ENCODE measurements around the gene C13orf42.
"Not testable (repeated sequence)": the region's sequence is repeated elsewhere in the genome, so short reads cannot be mapped to it uniquely, and the experiment has no call there.

The C13orf42 gene

GRCh38 chr13:51118809-51119431 is 7.8 kb upstream of the C13orf42 start:
- no peak for DNase-seq

GRCh38 chr13:51113969-51114368 is 2.9 kb upstream of the C13orf42 start:
- no peak for DNase-seq

- no peak for DNase-seq
These were observed 2.3 kb upstream of the C13orf42 start for GRCh38 chr13:51113186-51113881.

GRCh38 chr13:51112771-51113170 is 1.7 kb upstream of the C13orf42 start:
- DNase-seq: no peak

GRCh38 chr13:51111997-51112396 is 923 bp upstream of the C13orf42 start:
- DNase-seq: no peak

- no peak for DNase-seq
These were observed 3.1 kb downstream of the C13orf42 start for GRCh38 chr13:51107996-51108395.

GRCh38 chr13:51105046-51105445 is 6.0 kb downstream of the C13orf42 start:
- DNase-seq: no peak

- peak; percentile 26 for DNase-seq
These were observed 9.3 kb downstream of the C13orf42 start for GRCh38 chr13:51101636-51102235.

GRCh38 chr13:51097353-51098043 is 13.6 kb downstream of the C13orf42 start:
- DNase-seq: no peak

GRCh38 chr13:51096131-51096530 is 14.9 kb downstream of the C13orf42 start:
- DNase-seq: no peak

GRCh38 chr13:51093574-51093973 is 17.5 kb downstream of the C13orf42 start:
- no peak for DNase-seq

- no peak for DNase-seq
These were observed 19.2 kb downstream of the C13orf42 start for GRCh38 chr13:51091839-51092238.

GRCh38 chr13:51083706-51084105 is 27.4 kb downstream of the C13orf42 start:
- DNase-seq: no peak

GRCh38 chr13:51080478-51081065 is 30.5 kb downstream of the C13orf42 start:
- DNase-seq: not testable (repeated sequence)

GRCh38 chr13:51071493-51071892 is 39.6 kb downstream of the C13orf42 start:
- DNase-seq: no peak

- peak; percentile 64 for DNase-seq
These were observed 40.9 kb downstream of the C13orf42 start for GRCh38 chr13:51070005-51070649.

GRCh38 chr13:51068501-51068900 is 42.6 kb downstream of the C13orf42 start:
- no peak for DNase-seq

GRCh38 chr13:51067706-51068105 is 43.4 kb downstream of the C13orf42 start:
- DNase-seq: no peak

- peak; percentile 52 for DNase-seq
These were observed 43.8 kb downstream of the C13orf42 start for GRCh38 chr13:51067210-51067701.

GRCh38 chr13:51066091-51066831 is 44.8 kb downstream of the C13orf42 start:
- no peak for DNase-seq

- no peak for DNase-seq
These were observed 45.5 kb downstream of the C13orf42 start for GRCh38 chr13:51065372-51066090.
